Suprapubic skin (tissue), 4 donors: ENCODE results near the gene NBL1. TPM values are rescaled to one million over a fixed set of nuclear protein-coding genes. Genes with fewer than 3 reads are reported as not detected.
A peak's percentile ranks its signal among the peaks of the same experiment; 100 is the strongest.

ENCODE experiments used
- DNase-seq, 2 donors: peaks; one replicate each; pipeline ENCODE4 v3.0.0-alpha.2; 2019; ENCODE audit warnings: low spot score in 2 of 2
- H3K27ac ChIP-seq: fragments of 200-600 bp; sonication (generic); one replicate; pipeline ENCODE4 v1.5.1; 2019
- H3K27me3 ChIP-seq: fragments of 200-600 bp; sonication (generic); one replicate; pipeline ENCODE4 v1.5.1; 2019
- H3K36me3 ChIP-seq: fragments of 200-600 bp; sonication (generic); one replicate; pipeline ENCODE4 v1.5.1; 2019
- H3K4me1 ChIP-seq: fragments of 200-600 bp; sonication (generic); one replicate; pipeline ENCODE4 v1.5.1; 2019
- H3K4me3 ChIP-seq: fragments of 200-600 bp; sonication (generic); one replicate; pipeline ENCODE4 v1.5.1; 2019; ENCODE audit warnings: mild to moderate bottlenecking
- H3K9me3 ChIP-seq: fragments of 200-600 bp; sonication (generic); one replicate; pipeline ENCODE4 v1.5.1; 2019
- EP300 ChIP-seq: sonication (generic); formaldehyde crosslinking; IDR thresholded peaks from one replicate; pipeline ENCODE4 v1.6.1; 2017; ENCODE audit warnings: antibody characterized with exemption
- POLR2A ChIP-seq, 2 donors: fragments of 450-650 bp; IDR thresholded peaks; one replicate each; pipeline ENCODE4 v1.6.1; 2017; ENCODE audit warnings: antibody characterized with exemption in 2 of 2, mild to moderate bottlenecking in 2 of 2, moderate library complexity in 2 of 2
- POLR2AphosphoS5 ChIP-seq, 3 donors: sonication (generic); formaldehyde crosslinking; IDR thresholded peaks; one replicate each; pipeline ENCODE4 v1.6.1; 2017; ENCODE audit warnings: antibody characterized with exemption in 3 of 3
- WGBS: methylation state at CpG from one replicate; pipeline ENCODE4 v1.1.5; 2018; 5-methylcytosine and 5-hydroxymethylcytosine counted together
- total RNA-seq, 4 donors: library from RNA; depleted of rRNA; stranded (reverse); fragments of >200 nt; gene quantifications; one replicate each; pipeline ENCODE4 v1.1.0, GENCODE V29; 2016
- TF ChIP-seq, protein P1 (sequence below), 2 donors: fragments of 200-600 bp in 1 of 2; fragments of 450-650 bp in 1 of 2; sonication (generic) in 1 of 2; IDR thresholded peaks; one replicate each; pipeline ENCODE4 v1.5.1; 2016 to 2019; ENCODE audit warnings: antibody characterized with exemption in 2 of 2, mild to moderate bottlenecking in 1 of 2, moderate library complexity in 1 of 2

The NBL1 gene
- total RNA-seq, 4 donors from 2014 or later = 144 to 197 (median 167) TPM

DNA sequence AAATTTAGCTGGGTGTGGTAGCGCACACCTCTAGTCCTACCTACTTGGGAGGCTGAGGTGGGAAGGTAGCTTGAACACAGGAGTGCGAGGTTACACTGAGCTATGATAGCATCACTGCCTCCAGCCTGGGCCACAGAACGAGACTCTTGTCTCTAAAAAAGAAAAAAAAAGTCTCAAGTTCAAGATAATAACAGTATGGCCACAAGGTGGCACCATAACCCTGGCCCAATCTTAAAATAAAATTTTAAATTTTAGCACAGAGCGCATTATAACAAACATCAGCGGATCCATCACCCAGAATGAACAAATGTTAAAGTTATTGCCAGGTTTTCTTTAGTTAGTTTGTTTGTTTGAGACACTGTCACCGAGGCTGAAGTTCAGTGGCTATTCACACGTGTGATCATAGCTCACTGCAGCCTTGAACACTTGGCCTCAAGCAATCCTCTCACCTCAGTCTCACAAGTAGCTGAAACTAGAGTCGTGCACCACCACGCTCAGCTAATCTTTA, 17.7 kb downstream of the NBL1 start:
- DNase-seq = no peak
- peaks cover 36% of the 10 kb centered on the region for H3K27me3 ChIP-seq
- no peak overlapping the region for H3K4me3 ChIP-seq
- WGBS = 9% methylated on average over 9 of the region's 9 CpGs
- no peak for TF ChIP-seq EP300
- TF ChIP-seq, protein P1, sequence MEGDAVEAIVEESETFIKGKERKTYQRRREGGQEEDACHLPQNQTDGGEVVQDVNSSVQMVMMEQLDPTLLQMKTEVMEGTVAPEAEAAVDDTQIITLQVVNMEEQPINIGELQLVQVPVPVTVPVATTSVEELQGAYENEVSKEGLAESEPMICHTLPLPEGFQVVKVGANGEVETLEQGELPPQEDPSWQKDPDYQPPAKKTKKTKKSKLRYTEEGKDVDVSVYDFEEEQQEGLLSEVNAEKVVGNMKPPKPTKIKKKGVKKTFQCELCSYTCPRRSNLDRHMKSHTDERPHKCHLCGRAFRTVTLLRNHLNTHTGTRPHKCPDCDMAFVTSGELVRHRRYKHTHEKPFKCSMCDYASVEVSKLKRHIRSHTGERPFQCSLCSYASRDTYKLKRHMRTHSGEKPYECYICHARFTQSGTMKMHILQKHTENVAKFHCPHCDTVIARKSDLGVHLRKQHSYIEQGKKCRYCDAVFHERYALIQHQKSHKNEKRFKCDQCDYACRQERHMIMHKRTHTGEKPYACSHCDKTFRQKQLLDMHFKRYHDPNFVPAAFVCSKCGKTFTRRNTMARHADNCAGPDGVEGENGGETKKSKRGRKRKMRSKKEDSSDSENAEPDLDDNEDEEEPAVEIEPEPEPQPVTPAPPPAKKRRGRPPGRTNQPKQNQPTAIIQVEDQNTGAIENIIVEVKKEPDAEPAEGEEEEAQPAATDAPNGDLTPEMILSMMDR (IDR thresholded peaks at IDR 0.05) = peak; percentile 50 to 67
- H3K4me1 ChIP-seq = peaks cover 20% of the 10 kb centered on the region
- no peaks in the 10 kb centered on the region for H3K9me3 ChIP-seq
- H3K36me3 ChIP-seq = peaks cover 18% of the 10 kb centered on the region
- H3K27ac ChIP-seq = no peak overlapping the region

DNA sequence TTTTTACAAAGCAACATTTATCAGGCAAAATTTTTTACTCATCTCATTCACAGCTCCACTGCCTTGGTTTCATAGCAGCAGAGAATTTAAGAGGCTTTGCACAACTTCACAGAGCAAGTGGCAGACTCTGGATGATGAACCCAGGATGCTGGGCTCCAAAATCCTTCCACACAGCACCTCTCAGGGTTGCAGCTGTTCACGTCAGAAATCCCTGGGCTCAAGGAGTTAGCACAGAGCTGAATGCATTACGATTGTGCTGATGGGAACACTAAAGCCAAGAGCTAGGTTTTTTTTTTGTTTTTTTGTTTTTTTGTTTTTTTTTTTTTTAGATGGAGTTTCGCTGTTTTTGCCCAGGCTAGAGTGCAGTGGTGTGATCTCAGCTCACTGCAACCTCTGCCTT, 18.2 kb downstream of the NBL1 start:
- WGBS = 47% methylated on average over 3 of the region's 3 CpGs
- Histone ChIP-seq H3K9me3 (no peaks in the 10 kb centered on the region), H3K4me3 (no peak overlapping the region), H3K27me3 (peaks cover 42% of the 10 kb centered on the region), H3K4me1 (peaks cover 20% of the 10 kb centered on the region), H3K36me3 (peaks cover 13% of the 10 kb centered on the region), H3K27ac (no peak overlapping the region)
- DNase-seq = no peak
- TF ChIP-seq POLR2AphosphoS5 (IDR thresholded peaks at IDR 0.05) = no peak
- TF ChIP-seq POLR2A (IDR thresholded peaks at IDR 0.05) = no peak
- TF ChIP-seq EP300 = no peak
- TF ChIP-seq, protein P1 (IDR thresholded peaks at IDR 0.05) = no peak

DNA sequence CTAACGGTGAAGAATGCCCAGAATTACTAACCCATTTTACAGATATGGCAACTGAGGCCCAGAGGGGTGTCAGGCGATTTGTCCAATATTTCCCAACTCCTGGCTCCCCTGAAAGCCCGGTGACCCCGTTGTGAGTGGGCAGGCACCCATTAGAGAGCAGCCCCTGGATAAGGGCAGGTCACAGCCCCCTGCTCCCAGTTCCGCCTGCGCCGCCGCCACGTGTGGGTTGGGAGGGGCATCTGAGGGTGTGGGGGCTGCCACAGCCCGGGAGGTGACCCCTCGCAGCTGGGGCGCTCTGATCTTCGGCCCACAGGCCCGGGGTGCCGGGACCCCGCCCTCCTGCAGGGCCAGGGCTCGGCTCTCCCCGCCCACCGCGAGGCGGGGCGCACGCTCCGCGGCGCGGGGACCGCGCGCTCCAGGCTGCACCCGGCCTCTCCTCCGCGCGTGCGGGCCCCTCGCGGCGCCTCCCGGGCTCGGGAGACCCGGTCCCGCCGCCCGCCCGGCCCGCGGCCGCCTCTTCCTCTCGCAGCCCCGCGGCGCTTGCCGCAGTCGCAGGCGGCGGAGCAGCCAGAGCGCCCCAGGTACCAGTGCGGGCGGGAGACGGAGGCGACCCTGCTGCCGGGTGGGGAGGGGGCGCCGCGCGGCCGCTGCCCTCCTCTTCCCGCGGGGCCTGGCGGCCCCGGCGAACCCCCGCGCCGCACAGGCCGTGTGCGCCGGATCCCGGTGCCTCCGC, 20.5 kb downstream of the NBL1 start, which contains the start of gene HTR6:
Gene HTR6, plus strand, starts transcription at position 423 of the 733 bp plus-strand sequence. CDS start 879 bp downstream, outside the sequence.
- H3K9me3 ChIP-seq = no peaks in the 10 kb centered on the region
- TF ChIP-seq POLR2A (IDR thresholded peaks at IDR 0.05) = no peak
- TF ChIP-seq POLR2AphosphoS5 (IDR thresholded peaks at IDR 0.05) = no peak
- no peak for TF ChIP-seq EP300
- TF ChIP-seq, protein P1 (IDR thresholded peaks at IDR 0.05) = no peak
- H3K27me3 ChIP-seq = peaks cover 53% of the 10 kb centered on the region
- DNase-seq = no peak
- H3K27ac ChIP-seq = no peak within 1 kb of the TSS
- H3K36me3 ChIP-seq = no peaks in the 10 kb centered on the region
- 4% methylated on average over 15 of the region's 80 CpGs for WGBS
- H3K4me3 ChIP-seq = peak within 1 kb of the TSS; percentile 45
- peaks cover 18% of the 10 kb centered on the region for H3K4me1 ChIP-seq

DNA sequence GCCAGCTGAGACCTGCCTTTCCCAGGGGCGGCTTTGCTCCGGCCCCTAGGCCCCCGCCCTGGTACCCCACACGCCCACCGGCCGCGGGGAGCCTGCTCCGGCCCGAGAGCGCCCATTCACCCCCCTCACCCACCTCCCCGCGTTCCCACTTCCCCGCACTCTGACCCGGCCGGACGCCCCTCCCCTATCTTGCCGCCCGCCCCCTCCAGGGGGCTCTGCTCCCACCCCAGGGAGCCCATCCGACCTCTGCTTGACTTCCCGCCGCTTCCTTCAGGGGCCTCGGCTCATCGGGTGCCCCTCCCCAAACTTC, 21.0 kb downstream of the NBL1 start:
- peaks cover 54% of the 10 kb centered on the region for H3K27me3 ChIP-seq
- H3K4me1 ChIP-seq = peaks cover 17% of the 10 kb centered on the region
- no peak for DNase-seq
- H3K27ac ChIP-seq = no peak overlapping the region
- WGBS = 0% methylated on average over 4 of the region's 23 CpGs
- TF ChIP-seq POLR2A (IDR thresholded peaks at IDR 0.05) = no peak
- TF ChIP-seq, protein P1 (IDR thresholded peaks at IDR 0.05) = no peak
- no peak for TF ChIP-seq EP300
- TF ChIP-seq POLR2AphosphoS5 (IDR thresholded peaks at IDR 0.05) = no peak
- H3K9me3 ChIP-seq = no peaks in the 10 kb centered on the region
- H3K36me3 ChIP-seq = no peaks in the 10 kb centered on the region
- H3K4me3 ChIP-seq = peak overlapping the region; percentile 45

DNA sequence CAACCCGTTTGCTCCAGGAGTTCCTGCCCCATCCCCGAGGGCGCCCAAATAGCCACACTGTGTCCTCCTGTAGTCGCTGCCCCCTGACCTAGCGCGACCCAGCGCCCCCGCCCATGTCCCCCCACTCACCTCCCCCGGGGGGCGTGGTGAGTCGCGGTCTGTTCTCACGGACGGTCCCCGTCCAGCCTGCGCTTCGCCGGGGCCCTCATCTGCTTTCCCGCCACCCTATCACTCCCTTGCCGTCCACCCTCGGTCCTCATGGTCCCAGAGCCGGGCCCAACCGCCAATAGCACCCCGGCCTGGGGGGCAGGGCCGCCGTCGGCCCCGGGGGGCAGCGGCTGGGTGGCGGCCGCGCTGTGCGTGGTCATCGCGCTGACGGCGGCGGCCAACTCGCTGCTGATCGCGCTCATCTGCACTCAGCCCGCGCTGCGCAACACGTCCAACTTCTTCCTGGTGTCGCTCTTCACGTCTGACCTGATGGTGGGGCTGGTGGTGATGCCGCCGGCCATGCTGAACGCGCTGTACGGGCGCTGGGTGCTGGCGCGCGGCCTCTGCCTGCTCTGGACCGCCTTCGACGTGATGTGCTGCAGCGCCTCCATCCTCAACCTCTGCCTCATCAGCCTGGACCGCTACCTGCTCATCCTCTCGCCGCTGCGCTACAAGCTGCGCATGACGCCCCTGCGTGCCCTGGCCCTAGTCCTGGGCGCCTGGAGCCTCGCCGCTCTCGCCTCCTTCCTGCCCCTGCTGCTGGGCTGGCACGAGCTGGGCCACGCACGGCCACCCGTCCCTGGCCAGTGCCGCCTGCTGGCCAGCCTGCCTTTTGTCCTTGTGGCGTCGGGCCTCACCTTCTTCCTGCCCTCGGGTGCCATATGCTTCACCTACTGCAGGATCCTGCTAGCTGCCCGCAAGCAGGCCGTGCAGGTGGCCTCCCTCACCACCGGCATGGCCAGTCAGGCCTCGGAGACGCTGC, 21.7 kb downstream of the NBL1 start:
- DNase-seq = no peak
- no peaks in the 10 kb centered on the region for H3K9me3 ChIP-seq
- TF ChIP-seq, protein P1 (IDR thresholded peaks at IDR 0.05) = no peak
- no peak overlapping the region for H3K27ac ChIP-seq
- no peak overlapping the region for H3K4me3 ChIP-seq
- peaks cover 54% of the 10 kb centered on the region for H3K27me3 ChIP-seq
- 22% methylated on average over 69 of the region's 84 CpGs for WGBS
- peaks cover 17% of the 10 kb centered on the region for H3K4me1 ChIP-seq
- no peaks in the 10 kb centered on the region for H3K36me3 ChIP-seq
